ENCODE results near the gene GRAMD4. TPM values are rescaled to one million over a fixed set of nuclear protein-coding genes. Genes with fewer than 3 reads are reported as not detected.

Gene GRAMD4
- total RNA-seq: 15.7 and 27.8 TPM in 2 replicates

GRCh38 chr22:46619830-46620501, at the start of gene GRAMD4:
TSS of gene GRAMD4 (plus strand) at chr22:46620386. CDS start at chr22:46626800, 6,414 bp downstream.

Other genes starting within 250 kb of the GRAMD4 start
- 87.2 and 108 TPM in 2 replicates for gene CELSR1, start 82.8 kb upstream of the GRAMD4 start, total RNA-seq
- 21.7 and 25.2 TPM in 2 replicates for gene CERK, start 117.9 kb downstream of the GRAMD4 start, total RNA-seq
- 22.2 and 26.8 TPM in 2 replicates for gene TBC1D22A, start 142.3 kb downstream of the GRAMD4 start, total RNA-seq